Stimulated activated CD4-positive, alpha-beta T cell treated with anti-CD3 and anti-CD28 coated beads, Interleukin-1b, Interleukin-23, amount 100 ng/mL, for 48 hours (primary cell): Measurements from ENCODE around the gene HNRNPF.
A peak's percentile ranks its signal among the peaks of the same experiment; 100 is the strongest.

ENCODE experiments used
- DNase-seq: peaks from one replicate; pipeline ENCODE4 v3.0.0-alpha.2; 2020

HNRNPF gene

DNA sequence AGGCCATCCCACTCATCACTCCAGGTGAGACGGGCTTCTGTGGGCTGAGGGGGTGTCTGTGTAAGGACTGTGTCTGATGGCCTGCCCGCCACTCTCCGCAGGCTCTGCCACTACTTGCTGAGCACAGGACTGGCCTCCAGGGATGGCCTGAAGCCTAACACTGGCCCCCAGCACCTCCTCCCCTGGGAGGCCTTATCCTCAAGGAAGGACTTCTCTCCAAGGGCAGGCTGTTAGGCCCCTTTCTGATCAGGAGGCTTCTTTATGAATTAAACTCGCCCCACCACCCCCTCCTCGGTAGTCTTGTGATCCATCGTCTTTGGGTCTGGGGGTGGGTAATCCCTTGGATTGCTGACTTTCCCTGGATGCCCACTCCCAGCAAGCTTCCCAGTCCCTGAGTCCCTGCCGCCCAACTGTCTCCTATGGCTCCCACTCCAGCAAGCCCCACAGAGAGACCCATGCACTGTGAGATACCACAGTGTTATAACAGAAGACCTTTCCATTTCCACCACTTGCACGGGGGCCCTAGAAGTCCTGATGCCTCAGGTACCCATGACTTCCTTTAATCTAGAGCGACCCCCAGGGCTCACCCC, 32.8 kb downstream of the HNRNPF start:
- no peak for DNase-seq

DNA sequence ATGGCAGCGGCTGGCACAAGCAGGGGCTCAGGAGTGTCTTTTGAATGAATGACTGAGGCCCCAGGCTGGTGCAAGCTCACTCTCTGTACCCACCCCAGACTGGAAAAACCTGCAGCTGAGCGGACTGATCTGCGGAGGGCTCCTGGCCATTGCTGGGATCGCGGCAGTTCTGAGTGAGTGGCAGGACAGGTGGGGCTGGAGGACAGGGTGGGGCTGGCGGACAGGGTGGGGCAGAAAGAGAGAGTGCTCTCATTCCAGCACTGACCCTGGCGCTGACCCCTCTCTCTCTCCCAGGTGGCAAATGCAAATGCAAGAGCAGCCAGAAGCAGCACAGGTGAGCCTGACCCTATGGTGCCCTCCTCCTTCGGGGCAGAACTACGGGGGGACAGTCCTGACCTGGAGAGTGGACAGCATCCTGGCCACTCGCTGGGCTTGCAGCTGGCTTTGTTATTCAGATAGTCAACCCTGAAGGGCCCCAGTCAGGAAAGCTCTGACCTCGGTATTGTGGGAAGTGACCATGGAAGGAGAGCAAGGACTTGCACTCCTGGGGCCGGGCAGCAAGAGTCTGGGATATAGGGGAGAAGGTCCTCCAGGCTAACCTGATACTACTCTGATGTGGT, 33.5 kb downstream of the HNRNPF start:
- no peak for DNase-seq

DNA sequence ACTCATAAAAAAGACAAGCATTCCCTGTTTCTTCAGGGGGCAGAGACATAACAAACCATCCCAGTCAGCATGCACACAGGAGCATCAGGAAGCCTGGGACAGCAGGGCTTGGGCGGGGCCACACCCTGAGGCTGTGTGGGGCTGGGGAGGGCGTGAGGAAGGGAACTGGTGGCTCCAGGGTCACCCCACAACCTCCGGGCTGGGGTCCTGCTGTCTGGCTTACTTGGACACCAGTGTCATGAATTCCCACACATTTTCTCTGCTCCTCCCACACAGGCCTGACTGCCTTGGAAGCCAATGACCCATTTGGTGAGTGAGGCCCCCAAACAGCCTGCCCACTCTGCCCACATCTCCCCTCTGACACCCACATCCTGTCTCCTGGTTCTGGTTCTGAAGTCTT, 34.8 kb downstream of the HNRNPF start:
- no peak for DNase-seq

DNA sequence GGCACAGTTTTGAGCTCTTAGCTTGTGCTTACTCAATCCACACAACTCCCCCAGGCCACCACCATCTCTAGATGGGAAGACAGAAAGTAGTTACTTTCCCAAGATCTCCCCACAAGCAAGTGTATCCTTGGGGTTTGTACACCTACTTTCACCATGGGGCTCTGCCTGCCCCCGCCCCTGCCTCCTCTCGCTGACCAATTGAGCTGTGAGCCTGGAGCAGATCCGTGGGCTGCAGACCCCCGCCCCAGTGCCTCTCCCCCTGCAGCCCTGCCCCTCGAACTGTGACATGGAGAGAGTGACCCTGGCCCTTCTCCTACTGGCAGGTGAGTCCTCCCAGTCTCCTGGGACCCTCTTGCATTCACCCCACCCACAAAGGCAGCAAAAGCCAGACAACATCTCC, 35.5 kb downstream of the HNRNPF start:
- DNase-seq, result no peak

DNA sequence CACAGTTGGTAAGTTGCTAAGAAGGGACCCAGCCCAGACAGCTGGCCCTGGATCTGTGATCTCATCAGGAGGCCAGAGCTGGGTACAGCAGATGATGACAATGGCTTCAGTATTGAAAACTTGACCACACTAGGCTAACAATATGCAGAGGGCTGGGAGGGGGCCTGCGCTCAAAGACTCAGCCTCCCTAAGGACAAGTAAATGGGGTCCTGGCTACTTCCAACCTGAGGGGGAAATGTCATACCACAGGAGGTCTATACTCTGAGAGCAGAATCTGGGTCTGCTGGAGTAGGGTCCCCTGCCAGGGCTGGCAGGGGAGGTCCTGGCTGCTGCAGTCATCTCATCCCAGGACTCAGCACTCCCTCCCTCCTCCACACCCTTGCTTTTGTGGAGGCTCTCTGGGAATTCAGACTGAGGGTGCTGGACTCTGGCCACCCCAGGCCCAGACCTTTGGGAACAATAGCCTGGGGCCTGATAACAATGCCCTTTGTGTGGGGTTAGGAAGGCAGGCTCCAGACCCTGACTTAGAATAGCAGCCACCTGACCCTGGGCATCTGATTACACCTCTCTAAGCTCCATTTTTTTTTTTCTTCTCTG, 36.1 kb downstream of the HNRNPF start:
- DNase-seq, result no peak

DNA sequence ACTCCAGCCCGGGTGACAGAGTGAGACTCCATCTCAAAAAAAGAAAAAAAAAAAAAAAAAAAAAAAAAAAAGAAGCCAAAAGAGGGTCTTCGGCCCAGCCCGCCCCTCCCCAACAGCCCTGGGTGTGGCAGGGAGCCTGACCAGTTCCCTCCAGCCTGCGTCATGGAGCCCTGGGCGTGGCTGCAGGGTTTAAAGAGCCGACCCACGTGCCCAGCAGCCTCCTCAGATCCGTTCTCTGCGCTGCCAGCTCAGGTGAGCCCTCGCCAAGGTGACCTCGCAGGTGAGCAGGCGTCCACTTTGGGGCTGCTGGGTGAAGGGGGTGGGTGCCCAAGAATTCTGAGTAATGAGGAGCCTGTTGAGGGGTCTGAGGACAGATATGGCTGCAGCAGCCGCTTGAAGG, 37.6 kb downstream of the HNRNPF start, which contains the start of gene FXYD4:
FXYD4 (plus strand) TSS at position 219 of the 400 bp plus-strand sequence. CDS start 2,111 bp downstream, outside the sequence.
- no peak for DNase-seq

DNA sequence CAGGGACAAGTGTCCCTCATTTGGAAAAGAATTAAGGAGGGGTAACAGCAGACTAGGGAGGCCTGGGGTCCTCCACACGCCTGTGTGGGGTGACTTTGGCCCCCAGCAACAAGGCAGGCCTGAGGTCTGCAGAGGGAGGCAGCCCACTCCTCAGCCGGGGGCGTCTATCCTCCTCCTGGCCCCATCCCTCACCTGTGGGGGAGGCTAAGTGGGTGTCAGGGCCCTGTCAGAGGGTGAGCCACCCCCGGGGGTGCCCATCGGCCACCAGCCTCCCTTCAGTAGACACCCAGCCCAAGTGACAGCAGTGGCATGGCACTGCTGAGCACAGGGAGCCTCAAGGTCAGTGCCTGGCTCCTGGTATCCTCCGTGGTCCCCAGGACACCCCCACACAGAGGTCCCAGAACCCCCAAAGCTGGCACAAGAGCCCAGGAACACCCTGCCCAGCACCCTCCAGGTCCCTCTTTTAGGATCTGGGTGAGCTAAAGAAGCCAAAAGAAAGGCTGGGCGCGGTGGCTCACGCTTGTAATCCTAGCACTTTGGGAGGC, 38.2 kb downstream of the HNRNPF start:
- no peak for DNase-seq

DNA sequence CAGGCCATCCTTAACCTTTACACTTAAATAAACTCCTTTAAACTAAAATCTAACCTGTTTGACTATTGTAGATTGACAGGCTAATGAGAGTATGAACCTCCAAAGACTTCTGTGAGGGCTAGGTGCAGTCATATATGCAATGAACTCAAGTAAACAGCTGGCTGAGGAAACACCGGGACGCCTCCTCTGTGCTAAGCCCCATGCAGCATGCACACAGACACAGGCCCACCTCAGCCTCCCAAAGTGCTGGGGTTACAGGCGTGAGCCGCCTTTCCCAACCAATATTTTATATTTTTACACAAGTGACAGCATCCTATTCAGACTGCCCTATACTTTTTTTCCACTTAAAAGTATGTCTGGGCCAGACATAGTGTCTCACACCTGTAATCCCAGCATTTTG, 39.1 kb downstream of the HNRNPF start:
- DNase-seq, result no peak

DNA sequence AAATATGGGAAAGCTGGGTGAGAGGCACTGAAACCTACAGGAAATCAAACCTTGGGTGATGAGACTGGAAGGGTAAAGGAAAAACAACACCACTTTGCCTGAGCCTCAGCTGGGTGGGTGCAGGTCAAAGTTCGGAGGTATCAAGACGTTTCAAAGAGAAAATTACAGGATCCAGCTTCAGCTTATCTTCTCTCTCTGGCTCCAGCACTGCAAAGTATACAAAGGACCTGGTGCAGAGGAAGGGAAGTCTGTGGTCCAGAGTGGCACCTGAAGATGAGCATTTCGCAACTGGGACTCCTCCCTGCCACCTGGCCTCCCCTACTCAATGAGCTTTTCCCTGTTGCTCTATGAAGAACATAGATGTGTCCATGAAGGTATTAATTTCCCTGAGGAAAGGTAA, 44.0 kb downstream of the HNRNPF start:
- no peak for DNase-seq

DNA sequence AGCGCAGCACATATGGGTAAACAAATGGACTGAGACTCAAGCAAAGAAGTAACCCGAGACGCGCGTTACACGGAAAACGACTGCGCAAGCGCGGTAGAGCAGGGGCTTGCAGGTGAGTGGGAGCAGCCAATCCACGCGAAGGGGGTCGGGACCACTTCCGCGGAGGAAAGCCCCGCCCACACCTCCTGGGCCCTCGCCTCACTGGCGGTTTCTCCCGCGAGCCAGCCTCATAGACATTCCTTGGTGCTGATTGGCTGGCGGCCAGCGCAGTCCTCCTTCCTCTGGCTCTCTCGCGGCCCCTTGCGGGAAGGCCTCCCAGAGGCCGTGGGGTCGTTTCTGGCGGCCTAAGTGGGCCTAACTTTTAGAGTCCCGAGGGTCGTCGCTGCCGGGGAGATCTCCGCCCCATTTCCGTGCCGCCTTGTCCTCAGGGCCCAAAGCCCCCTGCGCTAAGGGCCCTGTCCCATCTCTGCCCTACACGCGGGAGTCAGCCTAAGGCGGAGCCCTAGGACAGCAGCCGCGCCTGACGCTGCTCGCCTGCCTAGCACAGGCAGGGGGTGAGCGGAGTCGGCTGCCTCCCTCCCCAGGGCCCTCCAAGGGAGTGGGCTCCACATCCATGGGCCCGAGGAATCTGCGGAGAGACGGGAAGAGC, 46.7 kb downstream of the HNRNPF start:
- peak; percentile 99 for DNase-seq

DNA sequence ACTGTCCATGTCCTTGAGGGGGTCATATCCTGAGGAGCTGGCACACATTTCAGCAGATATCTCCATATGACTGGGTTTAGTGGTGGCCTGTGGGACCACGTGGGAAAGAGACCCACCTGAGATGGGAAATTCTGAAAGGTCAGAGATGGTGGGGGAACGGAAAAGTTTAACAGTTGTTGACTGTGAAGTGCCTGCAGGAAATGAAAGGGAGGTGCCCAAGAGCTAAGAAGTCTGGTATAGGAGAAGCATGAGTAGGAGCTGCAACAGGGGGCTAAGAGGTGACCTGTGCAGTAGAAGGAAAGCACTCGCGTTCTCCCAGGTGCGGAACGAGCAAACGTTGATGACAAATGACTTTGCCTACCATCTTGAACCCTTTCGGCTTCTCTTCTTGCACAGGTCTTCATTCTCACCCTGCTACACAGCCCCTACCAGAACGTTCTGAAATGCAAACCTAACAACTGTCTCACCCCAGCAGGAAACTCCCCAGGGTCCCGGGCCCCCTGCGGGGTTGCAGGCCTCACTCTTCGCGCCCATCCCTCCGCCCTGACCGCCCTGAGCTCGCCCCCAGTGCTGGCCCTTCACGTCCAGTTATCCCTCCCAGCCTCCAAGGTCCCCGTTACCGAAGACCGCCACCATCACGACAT, 47.3 kb downstream of the HNRNPF start:
- peak; percentile 25 for DNase-seq

DNA sequence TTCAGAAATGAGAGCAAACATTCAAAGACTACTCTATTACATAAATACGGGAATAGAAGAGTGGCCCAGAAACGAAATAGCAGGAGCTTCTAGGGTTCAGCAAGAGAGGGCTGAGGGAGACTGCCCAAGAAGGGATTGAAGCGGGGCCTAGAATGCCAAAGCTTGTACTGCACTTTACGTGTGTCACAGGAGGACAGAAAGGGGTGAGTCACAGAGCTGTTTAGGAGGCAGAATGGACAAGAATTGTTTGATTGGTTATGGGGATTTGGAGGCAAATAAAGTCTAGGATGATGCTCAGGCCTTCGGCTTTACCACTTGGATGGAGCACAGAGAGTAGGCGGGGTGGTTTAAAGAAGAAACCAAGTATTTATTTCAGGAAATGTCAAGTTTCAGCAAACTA, 48.9 kb downstream of the HNRNPF start:
- no peak for DNase-seq

DNA sequence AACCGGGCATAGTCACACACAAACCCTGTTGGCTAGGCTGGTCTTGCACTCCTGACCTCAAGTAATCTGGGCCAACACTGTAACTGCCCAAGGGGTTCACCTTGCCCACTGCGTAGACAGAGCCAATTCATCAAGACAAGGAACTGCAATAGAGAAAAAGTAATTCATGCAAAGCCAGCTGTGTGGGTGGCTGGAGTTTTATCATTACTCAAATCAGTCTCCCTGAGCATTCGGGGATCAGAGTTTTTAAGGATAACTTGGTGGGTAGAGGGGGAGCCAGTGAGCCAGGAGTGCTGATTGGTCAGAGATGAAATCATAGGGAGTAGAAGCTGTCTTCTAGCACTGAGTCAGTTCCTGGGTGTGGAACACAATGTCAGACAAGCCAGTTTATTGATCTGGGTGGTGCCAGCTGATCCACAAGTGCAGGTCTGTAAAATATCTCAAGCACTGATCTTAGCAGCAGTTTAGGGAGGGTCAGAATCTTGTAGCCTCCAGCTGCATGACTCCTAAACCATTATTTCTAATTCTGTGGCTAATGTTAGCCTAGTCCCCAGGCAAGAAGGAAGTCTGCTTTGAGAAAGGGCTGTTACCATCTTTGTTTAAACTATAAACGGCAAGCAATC, 53.1 kb downstream of the HNRNPF start:
- DNase-seq, result peak; percentile 43

DNA sequence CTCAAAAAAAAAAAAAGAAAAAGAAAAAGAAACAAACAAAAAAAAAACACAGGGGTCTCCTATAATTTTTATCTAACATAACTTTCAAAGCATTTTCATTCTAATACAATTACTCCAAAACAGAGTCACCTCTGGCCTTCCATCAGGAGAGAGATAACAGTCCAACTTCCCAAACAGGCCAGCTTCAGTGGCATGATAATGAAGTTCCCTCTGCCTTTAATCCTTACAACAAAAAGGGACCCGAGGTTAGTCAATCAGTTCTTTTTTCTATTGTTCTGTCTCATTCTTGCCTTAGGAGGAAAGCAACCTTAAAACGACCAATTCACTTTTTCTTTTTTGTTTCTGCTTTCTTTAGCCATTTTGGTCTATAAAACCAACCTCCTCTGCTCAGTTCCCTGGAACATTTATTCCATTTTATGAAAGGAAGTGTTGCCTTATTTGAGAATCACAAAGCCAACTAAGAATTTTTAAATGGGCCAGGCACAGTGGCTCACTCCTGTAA, 54.1 kb downstream of the HNRNPF start:
- DNase-seq, result no peak

DNA sequence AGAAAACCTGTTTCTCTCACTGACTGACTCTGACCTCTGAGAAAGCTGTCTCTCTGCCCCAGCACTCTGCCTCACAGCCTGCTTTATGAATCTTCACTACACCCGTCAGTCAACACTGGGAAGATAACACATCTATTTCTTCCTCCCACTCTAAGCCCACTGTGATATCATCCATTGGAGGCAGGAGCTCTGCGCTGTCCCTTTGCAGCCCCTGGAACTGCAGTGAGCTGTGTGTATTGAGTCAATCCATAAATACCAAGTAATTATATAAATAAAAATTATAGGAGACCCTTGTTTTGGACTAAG, 54.7 kb downstream of the HNRNPF start:
- no peak for DNase-seq

DNA sequence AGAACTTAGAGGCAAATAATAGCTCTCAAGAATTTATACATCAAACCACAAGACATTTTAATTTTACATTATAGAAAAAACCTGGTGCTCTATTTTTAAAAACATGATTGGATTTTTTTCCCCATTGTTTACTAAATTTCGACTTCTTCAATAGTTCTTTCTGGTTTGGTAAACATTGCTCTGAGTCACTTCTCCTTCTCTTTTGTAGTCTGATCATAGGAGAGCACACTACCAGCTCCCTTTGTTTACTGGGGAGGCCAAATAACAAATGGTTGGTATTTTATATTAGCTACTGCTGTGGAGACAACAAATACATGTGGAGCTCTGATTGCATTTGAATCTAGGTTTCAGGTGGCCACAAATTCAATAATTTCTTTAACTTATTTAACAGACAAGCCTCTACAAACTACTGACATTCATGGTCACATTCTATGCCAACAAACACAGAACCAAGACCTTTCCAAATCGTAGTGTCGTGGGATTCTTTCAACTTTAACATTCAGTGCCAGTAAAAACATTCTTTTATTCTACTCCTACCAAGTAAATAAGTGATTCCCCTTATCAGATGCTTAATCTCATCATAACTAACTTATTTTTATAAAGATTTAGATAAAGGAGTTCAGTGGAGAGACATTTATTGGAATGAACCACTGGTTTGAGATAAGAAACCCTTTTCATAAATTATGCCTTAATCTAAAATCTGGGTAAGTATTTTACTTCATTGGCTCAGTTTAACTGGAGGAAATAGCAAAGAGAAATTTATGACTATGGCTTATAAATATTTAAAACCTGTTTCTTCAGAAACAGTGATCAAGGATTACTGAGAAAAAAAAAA, 55.3 kb downstream of the HNRNPF start:
- DNase-seq, result no peak

DNA sequence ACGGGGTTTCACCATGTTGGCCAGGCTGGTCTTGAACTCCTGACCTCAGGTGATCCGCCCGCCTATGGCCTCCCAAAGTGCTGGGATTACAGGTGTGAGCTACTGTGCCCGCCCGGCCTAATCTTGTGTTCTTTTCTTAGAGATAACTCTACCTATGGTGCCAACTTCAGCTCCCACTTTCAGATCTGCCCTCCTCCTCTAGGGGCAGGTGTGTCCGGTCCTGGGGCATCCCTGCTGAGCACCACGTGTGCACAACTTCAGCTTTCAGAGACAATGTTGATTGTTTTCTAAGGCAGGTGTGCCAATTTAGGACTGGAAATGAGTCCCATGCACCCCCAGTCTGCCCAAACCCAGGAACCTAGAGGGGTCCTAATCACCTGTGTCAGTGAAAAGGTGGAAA, 56.0 kb downstream of the HNRNPF start:
- no peak for DNase-seq

DNA sequence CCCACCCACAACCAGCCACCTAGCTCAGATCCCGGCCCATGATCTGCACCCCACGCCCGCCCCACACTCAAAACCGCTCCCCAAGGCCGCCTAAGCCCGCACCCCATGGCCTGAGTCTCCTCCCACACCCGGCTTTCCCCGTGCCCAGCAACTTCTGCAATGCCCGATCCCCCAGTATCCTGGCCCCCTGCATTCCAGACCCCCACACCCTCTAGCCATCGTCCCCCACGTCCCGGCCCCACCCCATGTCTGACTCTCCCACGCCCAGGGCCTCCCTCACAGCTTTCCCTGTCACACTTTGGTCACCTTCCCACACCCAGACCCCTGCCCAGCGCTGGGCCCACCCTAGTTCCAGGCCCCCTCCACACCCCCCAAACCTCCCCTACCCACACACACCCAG, 57.7 kb downstream of the HNRNPF start:
- no peak for DNase-seq

DNA sequence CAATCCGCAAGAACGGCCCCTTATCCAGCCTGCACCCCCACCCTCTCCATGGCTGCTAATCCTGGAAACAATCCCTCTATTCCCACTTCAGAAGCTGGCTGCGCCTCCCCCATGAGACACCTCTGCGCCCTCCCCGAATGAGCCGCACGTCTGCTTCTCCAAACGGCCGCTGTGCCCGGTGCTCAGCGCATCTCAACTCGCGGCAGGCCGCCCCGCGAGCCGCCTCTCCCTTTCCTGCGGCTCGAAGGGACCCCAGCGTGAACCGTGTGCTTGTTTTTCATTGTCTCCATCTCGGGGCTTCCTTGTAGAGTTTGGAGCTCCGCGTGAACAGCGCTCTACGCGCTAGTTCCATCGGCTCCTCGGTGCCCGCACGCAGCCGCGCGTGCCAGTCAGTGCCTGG, 58.3 kb downstream of the HNRNPF start:
- no peak for DNase-seq

DNA sequence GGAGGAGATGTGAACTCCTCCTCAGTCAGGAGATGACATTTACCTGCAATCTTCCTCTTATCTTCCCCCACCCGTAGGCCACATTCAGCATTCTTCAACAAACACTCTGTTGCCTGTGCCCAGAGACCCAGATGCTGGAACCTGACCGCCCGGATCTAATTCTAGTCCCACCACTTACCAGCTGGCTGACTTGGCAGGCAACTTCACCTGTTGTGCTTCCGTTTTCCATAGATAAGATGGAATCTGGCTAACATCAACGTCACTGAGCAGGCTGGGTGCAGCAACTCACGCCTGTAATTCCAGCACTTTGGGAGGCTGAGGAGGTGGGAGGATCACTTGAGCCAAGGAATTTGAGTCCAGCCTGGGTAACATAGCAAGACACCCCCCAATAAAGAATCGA, 58.8 kb downstream of the HNRNPF start:
- DNase-seq, result no peak

DNA sequence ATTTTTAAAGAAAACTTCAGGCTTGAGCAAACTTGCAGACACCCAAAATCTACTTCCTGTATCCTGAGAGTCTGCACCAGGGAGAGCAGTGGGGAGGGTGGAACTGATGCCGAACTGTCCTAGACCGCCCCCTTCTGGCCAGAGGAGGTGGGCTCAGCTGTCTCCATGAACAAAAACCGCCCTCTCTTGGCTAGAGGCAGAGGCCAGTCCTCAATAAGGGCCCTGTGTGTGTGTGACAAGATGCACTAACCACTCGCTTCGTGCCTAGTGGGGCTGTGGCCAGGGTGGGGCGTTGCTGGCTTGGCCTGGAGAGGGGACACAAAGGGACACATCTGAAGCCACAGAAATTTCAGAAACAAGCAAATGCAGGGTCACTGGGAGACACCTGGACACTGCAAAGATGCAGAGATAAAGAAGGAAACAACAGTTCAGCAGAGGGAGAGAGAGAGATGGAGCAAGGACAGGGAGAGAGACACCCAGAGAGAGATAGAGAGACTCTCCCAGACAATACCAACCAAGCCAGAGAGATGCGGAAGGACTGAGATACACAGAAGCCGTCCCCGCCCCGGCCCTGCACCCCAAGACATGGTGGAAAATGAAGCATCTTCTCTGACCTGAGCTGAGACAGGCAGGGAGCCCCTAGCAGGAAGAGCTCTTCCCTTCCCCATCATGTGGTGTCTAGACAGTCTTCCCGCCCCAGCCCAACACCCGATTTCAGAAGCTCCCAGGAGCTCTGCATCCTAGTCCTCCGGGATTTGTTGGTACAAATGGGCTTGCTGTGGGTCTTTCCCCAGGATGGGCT, 60.3 kb downstream of the HNRNPF start:
- DNase-seq, result peak; percentile 84
